NCI-H187 treated with DMSO at 0.1 percent for 48 hours (cell line): ENCODE measurements around the gene LRRTM1.

ENCODE experiments used
- DNase-seq: peaks from one replicate; lab custom pipeline; 2025; lab: John Stamatoyannopoulos, UW

LRRTM1 gene

DNA sequence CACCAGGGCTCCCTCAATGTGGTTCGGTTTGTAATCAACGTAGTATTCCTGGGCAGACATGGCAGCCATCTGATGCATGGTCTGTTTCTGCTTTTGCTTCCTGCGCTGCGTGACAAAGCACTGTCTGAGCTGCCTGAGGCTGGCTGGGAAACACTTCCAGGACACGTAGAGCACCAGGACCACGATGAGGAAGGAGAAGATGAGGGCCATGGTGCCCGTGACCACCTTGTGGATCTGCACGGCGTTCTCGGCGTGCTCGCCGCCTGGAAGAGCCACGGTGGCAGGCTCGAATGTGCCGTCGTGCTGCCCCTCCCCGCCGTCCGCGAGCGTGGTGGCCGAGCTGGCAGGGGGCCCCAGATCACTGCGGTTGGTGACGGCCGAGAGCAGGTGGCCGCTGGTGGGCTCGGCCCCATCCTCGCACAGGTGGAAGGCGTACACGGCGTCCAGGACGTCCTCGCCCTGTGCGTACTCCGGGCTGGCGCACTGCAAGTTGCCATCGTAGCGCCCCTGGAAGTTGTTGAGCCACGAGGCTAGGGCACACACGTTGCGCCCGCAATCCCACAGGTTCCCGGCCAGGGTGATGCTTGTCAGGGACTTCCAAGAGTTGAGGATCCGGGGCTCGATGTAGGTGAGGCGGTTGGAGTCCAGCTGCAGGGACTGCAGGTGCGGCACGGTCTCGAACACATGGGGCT, 2.1 kb downstream of the LRRTM1 start:
- no peak for DNase-seq

DNA sequence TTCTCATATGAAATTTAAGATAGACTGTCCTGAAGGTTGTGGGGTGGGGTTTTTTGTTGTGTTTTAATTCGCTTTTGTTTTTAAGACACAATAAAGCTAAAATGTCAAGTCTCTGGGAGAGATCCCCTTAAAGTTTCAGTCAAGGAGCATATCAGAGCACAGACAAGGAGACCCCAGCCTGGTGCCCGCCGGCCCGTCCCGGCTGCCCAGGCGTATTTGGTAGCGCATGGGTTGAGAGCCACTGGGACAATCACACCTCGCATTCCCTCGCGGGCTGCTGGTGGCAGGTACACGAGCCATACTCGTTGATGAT, 2.6 kb downstream of the LRRTM1 start:
- no peak for DNase-seq

DNA sequence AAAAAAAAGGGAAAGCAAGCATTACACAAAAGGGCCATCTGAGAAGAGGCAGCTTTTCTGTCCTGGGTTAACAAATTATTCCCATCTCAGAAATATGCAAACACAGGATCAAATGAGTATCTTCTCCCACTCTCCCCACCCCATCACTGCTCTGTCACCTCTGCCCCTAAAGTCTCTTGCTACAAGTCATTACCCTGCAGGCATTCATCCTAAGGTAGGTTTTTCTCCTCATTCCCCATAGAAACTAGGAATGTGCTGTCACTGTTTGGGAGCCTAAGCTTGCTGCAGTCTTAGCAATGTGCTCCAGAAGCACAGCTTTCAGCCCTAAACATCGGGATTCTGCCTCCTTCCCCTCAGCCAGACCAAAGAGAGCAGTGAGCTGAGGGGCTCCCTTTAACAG, 3.6 kb downstream of the LRRTM1 start:
- DNase-seq = no peak

DNA sequence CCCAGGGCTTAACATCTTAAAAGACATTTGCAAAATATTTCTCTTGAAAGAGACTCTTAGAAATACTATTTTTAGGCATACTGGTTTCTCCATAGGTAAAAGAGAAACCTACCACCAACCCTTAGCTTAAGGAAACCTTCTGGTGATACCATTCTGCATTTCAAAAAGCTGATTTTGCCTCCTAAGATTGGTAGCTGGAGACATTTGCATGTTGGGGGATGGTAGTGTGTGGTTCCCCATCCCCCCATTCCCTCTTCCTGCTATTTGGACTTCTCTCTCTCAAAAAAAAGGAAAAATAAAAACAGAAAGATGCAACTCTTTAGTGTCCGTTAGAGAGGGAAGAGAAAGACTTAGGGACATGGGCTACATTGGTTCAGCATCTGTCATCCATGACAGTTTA, 4.2 kb downstream of the LRRTM1 start:
- DNase-seq = no peak

DNA sequence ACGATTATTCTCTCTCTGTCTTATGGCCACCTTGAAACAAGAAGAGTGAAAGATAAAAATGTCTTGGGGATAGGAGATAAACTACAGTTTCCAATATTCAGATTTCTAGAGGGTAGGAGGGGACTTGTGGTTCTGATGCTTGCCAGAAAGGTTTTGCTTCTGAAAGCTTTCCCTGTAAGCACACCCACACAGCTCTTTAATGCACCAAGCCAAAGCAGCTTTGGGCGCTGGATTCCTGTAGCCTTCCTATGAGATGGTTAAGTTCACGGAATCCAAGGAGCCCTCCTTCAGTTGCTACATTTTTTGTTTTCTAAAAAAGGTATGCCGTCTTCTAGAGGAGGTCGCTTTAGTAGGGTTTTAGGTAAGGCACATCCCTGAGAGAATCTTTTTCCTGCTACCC, 4.9 kb downstream of the LRRTM1 start:
- DNase-seq = no peak

DNA sequence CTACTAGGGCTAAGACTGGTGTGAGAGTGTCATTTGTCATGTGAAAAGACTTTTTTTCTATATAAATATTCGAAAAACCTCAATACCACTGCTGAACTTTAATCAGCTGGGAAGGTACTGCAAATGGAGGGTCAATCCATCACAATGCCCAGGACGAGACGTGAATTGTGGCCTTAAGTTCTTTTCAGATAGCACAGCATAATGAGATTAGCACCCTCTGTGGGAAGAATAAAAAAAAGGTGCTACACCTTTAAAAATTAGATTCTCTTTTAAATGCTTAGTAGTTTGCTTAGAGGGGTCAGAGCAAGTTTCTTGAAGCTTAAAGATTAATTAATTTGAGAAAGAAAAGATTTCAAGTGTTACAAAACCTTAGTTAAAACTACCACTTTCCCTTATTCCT, 5.6 kb downstream of the LRRTM1 start:
- no peak for DNase-seq

DNA sequence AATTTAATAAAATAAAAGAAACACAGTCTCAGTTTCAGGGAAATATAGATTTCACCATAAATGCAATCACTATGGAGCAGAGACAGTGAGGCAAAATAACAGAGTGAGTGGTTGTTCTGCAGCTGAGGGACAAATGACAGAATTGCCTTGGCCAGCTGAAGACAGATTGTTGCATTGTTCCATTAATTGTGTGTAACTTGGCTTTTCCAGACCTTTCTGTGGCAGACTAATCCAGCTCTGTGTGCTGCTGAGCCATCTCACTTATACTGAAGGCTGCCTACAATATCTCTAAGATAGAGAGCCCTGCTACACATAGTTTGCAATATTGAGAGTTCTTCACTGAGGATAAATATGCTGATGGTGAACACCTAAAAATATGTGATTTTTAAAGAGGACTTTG, 11.5 kb downstream of the LRRTM1 start:
- no peak for DNase-seq

DNA sequence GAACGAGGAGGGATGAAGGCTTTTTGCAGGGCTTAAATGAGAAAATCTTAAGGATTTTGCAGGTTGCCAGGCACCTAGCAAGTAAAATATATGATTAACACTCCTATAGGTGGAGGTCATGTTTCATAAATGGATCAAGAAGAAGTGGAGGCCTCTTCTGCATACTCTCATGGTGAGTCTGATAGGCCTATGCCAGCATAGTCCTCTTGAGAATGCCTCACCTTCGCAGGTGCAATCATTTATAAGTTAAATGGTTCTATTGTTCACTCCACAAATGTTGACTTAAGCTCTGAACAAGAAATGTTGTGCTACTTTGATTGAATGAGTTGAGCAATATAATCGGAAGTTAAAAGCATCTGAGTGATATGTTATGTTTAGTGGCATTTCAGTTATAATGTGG, 12.1 kb downstream of the LRRTM1 start:
- DNase-seq = peak; percentile 17

DNA sequence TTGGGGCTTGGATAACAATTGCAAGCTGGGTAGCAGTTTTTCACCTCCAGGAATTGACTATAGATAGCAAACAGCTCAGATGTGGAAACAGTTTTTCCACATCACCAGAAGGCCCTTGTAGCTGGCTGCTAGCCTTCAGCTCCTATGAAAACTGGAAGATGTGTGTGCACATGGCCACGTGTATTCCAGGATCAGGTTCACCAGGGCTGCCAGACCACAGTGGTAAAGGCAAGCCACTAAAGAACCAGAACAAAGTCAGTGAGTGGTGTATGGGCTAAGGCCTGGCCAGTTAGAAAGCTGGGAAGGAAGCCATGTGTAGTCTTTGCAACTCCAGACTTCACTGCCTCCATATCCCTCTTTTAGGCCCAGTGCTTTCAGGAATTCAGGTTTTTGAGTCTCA, 12.9 kb downstream of the LRRTM1 start:
- no peak for DNase-seq

DNA sequence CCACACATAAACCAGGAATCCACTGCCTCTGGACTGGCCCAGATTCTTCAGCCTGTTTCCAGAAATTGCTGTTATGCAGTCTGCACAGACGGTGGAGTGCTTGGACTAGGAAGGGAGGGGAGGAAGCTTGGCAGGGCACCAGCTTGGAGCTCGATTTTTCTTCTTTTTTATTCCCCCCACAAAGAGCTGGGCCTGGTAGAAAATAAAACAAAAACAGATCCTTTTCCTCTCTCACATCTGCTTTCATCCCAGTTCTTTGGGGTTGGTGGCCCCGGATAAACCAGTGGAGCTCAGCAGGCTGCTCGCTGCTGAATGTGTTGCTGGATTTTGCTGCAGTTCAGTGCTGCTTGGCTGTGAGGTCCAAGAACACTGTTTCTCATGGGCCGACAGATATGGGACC, 16.0 kb downstream of the LRRTM1 start:
- DNase-seq = no peak

DNA sequence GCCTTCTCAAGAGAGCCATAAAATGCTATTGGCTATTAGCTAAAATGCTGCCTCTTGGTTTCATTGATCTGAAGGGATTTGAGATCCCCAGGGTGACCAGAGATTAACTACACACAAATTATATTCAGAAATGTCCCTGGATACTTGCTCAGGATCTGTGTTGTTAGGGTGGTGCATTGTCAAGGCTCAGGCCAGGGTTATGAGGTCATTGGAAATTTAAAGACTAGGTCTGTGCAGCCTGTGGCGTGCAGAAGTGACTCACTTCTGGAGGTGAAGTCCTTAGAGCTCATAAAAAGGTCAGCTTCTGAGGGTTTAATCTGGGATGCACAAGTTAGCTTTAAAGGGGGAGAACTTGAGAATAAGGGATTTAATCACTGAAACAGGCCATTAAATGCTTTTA, 23.5 kb downstream of the LRRTM1 start:
- DNase-seq = no peak

DNA sequence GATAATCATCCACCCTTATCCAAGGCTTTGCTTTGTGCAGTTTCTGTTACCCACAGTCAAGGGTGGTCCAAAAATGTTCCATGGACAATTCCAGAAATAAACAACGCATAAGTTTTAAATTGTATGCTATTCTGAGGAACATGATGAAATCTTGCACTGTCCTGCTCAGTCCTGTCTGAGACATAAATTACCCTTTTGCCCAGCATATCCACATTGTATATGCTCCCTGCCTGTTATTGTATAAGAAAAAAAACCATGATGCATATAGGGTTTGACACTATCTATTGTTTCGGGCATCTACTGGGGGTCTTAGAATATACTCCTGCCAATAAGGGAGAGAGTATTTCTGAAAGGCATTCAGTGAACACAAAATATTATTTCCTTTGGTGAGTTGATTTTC, 24.0 kb downstream of the LRRTM1 start:
- no peak for DNase-seq

DNA sequence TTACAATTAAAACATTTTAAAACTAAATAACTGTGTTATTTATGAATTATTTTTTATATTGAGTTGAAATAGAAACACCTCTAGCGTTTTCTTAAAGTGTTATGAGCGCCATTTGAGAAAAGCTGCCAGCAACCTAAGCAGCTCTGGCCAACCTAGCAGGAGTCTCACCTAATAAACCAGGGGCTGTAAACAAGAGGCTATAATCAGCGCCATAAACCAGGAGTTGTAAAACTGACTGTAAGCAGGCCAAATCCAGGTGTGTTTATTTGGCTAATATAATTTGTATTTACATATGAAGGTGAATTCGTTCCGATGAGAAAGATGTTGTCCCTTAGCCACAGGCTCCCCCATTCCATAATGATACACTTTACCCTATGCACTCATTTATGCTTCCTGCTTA, 34.7 kb downstream of the LRRTM1 start:
- DNase-seq = no peak

DNA sequence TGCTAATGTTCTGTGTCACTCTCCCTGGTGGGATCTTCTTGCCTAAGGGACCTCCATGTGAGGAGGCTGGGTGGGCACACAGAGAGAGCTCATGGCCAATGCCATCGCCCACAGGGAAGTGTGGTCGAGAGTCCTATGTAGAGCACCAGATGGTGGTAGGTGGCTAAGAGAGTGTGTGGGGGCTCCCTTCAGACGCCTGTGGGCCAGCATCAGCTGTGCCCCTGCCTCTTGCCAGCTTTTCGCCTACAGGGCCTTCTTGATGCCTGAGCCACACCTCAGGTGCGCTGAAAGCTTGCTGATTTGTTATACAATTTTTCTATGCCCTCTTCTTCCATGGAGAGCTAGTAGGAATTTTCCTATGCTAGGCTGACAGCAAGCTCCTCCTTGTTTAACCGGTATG, 38.3 kb downstream of the LRRTM1 start:
- no peak for DNase-seq

DNA sequence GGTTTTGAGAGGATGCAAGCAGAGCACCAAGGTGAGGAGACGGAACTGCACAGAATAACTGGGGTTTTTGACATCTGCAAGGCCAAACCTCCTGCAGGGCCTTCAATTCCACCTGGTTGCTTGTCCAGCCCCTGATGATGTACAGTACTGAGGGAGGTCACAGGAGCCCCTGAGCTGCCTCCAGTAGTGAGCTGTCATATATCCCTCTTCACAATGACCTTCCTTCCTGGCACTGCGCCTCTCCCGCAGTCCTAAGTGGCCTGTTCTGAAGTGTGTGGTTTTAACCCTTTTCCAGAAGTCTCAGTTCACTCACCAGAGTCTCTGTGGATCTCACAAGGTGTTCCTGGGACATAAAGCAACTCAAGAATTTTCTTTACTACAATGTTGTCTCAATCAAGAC, 45.3 kb downstream of the LRRTM1 start:
- no peak for DNase-seq

DNA sequence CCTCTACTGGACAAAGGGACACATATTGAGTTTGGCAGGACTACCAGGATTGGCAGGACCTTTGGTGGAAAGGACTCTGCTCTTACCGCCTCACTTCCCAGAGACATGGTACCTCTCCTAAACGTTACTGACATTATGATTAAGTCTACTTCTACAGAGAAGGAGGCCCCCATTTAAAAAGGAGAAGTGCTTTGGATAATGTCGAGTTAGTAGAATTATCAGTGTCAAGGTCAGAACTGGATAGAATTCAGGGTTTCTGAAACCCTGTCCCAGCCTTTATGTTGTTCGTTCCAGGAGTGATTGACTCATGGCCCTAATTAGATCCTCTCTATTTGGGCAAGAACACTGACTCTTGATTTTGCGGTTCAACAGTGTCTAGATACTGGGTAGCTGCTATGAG, 45.8 kb downstream of the LRRTM1 start:
- no peak for DNase-seq

DNA sequence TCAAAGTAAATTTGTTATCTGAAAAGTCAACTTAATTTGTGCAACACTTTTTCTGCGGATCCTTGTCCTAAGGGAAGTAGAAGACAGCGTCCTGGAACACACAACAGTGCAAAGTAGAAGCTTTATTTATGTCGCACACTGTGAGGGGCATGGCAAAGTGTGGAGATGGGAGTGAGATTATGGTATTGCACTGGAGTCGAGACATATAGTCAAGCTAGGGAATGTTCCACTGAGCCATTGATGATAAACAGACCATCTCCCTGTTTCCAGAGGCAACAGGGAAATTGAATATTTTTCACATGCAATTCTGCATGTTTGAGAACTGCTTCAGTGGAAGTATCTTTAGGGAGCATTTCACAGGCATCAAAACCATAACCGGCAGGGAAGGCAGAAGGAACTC, 46.2 kb downstream of the LRRTM1 start:
- DNase-seq = no peak

DNA sequence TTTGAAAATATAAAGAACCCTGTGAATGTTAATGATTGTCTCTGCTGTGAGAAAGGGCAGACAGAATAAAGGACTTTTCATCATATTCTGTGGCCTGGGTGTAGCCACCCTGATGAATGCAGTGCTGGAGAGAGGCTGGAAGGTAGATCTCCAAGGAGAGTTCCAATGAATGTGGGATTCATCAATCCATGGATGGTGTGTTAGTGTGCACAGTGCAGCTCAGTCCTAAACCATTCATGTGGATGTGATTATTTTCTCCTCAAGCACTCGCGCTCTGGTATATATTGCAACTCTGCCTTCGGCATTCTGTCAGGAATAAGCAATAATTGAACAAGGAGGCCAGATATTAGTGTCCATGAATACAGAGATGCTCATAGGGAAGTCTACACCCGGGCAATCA, 47.1 kb downstream of the LRRTM1 start:
- DNase-seq = no peak

DNA sequence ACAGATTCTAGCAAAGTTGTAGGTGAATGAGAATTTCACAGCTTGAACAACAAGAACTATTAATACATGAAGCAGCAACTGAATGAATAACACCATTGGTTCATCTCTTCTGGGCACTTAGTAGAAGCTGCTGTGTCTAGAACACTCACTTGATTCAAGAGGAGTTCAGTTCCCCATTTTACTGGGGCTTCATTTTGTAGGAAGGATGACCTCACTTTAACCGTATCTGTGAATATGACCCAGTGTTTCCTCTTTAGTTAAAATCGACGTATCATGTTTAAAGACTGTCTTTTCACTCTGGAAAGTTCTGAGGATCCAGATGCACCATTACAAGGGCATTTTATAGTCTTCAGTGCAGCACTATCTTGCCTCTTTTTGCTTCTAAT, 47.8 kb downstream of the LRRTM1 start:
- DNase-seq = no peak

DNA sequence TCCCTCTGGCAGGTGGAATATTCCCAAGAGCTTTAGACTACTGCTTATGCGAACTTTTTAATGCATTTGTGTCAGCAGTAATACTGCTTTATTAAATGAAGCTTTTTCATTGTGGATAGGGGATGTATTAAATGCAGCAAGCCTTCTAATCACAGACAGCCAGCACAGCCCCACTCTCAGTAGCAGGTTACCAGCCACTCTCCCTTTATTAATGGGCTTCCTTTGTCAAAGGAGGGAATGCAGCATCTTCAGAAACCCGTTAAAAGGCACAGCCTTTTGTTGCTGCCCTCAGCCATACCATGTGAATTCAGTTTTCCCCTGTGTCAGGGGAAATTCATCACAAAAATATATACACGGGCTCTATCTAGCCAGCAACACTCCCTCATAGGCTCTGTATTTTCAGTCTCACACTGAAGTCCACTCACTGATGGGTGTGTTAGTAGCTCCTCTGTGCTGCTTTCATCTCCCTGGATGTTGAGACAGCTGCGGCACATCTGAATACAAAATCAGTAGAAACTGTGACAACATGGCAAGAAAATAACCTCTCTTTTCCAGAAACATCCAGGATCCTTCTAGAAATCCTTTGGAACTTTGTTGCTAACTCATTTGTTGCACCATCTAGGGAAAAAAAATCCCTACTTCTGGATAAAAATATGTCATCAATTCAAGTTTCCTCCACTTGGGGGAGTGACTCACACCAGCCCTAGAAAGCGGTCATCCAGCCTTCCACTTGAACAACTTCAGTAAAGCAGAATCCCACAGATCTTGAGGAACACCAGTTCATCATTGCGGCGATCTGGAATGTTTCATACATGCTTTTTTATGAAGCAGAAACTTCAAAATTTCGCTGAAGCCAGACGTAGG, 48.4 kb downstream of the LRRTM1 start:
- no peak for DNase-seq

DNA sequence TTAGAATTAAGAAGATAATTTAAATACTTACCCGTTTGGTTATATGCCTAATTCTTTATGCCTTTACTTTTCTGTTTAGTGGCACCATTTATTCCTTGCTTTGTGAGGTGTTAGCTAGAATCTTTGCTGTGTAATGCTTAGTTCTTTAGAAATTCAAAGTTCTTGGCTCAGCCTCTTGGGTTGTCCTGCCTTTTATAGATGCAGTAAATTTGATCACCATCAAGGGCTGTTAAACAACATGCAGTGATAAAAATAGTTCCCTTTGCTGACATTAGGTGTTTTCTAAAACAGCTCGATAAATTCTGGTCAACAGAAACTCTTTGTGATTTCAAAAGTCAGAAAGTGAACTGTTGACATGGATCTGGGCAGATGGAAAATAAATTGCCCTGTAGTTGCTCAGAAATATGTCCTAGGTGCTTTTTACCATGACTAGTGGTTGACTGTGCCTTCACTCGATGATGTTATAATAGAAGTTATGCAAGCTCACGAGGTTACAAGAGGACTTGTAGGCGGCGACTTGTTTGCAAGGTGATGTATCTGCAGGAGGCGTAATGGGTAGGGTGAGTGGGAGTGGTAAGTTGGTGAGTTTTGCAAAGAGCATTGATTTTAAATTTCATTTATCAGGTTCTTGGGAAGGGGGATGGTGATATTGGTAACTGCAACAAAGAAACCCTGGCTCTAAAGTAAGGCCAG, 52.1 kb downstream of the LRRTM1 start:
- DNase-seq = no peak
